NB4 (cell line): ENCODE results near the gene PDE5A.

Experiments
- MAX ChIP-seq: IDR thresholded peaks from 2 replicates; pipeline ENCODE4 v1.6.1; 2011; ENCODE audit warnings: low read depth, low read length
- POLR2A ChIP-seq: IDR thresholded peaks from 2 replicates; pipeline ENCODE4 v1.6.1; 2011; ENCODE audit warnings: mild to moderate bottlenecking; ENCODE audit not compliant: insufficient read length; ENCODE audit errors: extremely low read depth
- TF ChIP-seq, protein P1 (sequence below): IDR thresholded peaks from one replicate; pipeline ENCODE4 v1.5.1; 2012; ENCODE audit warnings: low read depth, low read length

DNA sequence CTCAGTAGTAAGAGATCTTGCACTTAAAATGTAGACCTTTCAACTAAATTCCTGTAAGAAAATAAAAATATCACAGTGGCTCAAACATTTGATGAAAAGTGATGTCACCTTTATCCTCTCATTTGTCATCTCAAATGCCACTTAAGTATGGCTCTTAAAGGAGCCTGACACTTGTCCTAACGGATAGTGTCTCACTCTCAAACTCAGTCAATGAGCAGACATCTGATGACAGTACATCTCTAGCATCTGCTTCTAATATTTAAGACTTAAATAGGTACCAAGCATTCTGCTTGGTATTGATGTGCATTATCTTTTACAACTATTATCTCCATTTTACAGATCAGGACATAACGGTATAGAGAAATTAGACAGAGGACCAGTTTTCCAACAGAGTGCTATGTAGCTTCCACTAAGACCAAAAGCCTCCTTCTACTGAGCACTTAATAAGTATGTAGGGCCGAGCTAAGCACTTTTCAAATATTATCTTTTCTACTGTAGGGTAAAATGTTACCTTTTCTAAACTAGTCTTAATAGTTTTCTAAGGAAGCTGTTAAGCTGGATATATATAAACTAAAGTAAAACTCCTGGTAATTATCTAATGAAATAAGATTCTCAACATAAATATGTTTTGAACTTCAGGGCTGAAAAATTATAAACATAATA, 110.2 kb downstream of the PDE5A start:
- TF ChIP-seq, protein P1, sequence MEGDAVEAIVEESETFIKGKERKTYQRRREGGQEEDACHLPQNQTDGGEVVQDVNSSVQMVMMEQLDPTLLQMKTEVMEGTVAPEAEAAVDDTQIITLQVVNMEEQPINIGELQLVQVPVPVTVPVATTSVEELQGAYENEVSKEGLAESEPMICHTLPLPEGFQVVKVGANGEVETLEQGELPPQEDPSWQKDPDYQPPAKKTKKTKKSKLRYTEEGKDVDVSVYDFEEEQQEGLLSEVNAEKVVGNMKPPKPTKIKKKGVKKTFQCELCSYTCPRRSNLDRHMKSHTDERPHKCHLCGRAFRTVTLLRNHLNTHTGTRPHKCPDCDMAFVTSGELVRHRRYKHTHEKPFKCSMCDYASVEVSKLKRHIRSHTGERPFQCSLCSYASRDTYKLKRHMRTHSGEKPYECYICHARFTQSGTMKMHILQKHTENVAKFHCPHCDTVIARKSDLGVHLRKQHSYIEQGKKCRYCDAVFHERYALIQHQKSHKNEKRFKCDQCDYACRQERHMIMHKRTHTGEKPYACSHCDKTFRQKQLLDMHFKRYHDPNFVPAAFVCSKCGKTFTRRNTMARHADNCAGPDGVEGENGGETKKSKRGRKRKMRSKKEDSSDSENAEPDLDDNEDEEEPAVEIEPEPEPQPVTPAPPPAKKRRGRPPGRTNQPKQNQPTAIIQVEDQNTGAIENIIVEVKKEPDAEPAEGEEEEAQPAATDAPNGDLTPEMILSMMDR = no peak
- TF ChIP-seq POLR2A = no peak
- no peak for TF ChIP-seq MAX
